WTC11 (cell line): ENCODE measurements around the gene ABCD2.

Source experiments
- ESRRA ChIP-seq: sonication (generic); formaldehyde crosslinking; IDR thresholded peaks from 2 replicates; pipeline ENCODE4 v1.8.1; 2022; ENCODE audit warnings: mild to moderate bottlenecking, missing genetic modification reagents, borderline replicate concordance
- NFYB ChIP-seq: sonication (generic); formaldehyde crosslinking; conservative IDR thresholded peaks from 2 replicates; pipeline ENCODE4 v1.8.0; 2022; ENCODE audit warnings: low read depth, missing genetic modification reagents
- NR2C2 ChIP-seq: sonication (generic); formaldehyde crosslinking; IDR thresholded peaks from 2 replicates; pipeline ENCODE4 v1.8.0; 2022; ENCODE audit warnings: mild to moderate bottlenecking, missing genetic modification reagents
- ZNF138 ChIP-seq: sonication (generic); formaldehyde crosslinking; conservative IDR thresholded peaks from 2 replicates; pipeline ENCODE4 v1.8.1; 2022; ENCODE audit warnings: mild to moderate bottlenecking, moderate library complexity, missing genetic modification reagents
- TF ChIP-seq, protein P1 (sequence below): fragments of 200-600 bp; IDR thresholded peaks from 2 replicates; pipeline ENCODE4 v1.8.0; 2022; ENCODE audit warnings: antibody characterized with exemption
- TF ChIP-seq, protein P2 (sequence below): sonication (generic); formaldehyde crosslinking; IDR thresholded peaks from 2 replicates; pipeline ENCODE4 v1.8.1; 2022; ENCODE audit warnings: low read depth, mild to moderate bottlenecking, moderate library complexity, missing genetic modification reagents, borderline replicate concordance
- TF ChIP-seq, protein P3 (sequence below): sonication (generic); formaldehyde crosslinking; IDR thresholded peaks from 2 replicates; pipeline ENCODE4 v1.8.0; 2022; ENCODE audit warnings: missing genetic modification reagents
- TF ChIP-seq, protein P4 (sequence below): sonication (generic); formaldehyde crosslinking; IDR thresholded peaks from 2 replicates; pipeline ENCODE4 v1.8.0; 2022; ENCODE audit warnings: mild to moderate bottlenecking, missing genetic modification reagents

DNA sequence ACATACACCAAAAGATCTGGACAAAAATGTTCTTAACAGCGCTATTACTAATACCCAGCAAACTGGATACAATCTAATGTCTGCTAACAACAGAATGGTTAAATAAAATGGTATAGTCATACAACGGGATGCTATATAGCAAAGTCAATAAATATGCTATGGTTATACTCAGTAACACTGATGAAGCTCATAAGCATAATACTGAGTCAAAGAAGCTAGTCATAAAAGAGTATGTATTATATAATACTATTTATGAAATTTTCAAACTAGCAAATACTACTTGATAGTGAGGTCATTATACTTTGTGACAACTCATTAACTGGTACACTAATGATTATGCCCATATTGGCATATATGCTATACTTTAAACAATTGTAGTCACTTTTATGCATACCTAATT, 7.4 kb downstream of the ABCD2 start:
- TF ChIP-seq, protein P1, sequence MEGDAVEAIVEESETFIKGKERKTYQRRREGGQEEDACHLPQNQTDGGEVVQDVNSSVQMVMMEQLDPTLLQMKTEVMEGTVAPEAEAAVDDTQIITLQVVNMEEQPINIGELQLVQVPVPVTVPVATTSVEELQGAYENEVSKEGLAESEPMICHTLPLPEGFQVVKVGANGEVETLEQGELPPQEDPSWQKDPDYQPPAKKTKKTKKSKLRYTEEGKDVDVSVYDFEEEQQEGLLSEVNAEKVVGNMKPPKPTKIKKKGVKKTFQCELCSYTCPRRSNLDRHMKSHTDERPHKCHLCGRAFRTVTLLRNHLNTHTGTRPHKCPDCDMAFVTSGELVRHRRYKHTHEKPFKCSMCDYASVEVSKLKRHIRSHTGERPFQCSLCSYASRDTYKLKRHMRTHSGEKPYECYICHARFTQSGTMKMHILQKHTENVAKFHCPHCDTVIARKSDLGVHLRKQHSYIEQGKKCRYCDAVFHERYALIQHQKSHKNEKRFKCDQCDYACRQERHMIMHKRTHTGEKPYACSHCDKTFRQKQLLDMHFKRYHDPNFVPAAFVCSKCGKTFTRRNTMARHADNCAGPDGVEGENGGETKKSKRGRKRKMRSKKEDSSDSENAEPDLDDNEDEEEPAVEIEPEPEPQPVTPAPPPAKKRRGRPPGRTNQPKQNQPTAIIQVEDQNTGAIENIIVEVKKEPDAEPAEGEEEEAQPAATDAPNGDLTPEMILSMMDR: no peak
- TF ChIP-seq, protein P2, sequence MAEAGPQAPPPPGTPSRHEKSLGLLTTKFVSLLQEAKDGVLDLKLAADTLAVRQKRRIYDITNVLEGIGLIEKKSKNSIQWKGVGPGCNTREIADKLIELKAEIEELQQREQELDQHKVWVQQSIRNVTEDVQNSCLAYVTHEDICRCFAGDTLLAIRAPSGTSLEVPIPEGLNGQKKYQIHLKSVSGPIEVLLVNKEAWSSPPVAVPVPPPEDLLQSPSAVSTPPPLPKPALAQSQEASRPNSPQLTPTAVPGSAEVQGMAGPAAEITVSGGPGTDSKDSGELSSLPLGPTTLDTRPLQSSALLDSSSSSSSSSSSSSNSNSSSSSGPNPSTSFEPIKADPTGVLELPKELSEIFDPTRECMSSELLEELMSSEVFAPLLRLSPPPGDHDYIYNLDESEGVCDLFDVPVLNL (CRISPR knock-in tag): no peak
- no peak for TF ChIP-seq NFYB (CRISPR knock-in tag)
- TF ChIP-seq, protein P3, sequence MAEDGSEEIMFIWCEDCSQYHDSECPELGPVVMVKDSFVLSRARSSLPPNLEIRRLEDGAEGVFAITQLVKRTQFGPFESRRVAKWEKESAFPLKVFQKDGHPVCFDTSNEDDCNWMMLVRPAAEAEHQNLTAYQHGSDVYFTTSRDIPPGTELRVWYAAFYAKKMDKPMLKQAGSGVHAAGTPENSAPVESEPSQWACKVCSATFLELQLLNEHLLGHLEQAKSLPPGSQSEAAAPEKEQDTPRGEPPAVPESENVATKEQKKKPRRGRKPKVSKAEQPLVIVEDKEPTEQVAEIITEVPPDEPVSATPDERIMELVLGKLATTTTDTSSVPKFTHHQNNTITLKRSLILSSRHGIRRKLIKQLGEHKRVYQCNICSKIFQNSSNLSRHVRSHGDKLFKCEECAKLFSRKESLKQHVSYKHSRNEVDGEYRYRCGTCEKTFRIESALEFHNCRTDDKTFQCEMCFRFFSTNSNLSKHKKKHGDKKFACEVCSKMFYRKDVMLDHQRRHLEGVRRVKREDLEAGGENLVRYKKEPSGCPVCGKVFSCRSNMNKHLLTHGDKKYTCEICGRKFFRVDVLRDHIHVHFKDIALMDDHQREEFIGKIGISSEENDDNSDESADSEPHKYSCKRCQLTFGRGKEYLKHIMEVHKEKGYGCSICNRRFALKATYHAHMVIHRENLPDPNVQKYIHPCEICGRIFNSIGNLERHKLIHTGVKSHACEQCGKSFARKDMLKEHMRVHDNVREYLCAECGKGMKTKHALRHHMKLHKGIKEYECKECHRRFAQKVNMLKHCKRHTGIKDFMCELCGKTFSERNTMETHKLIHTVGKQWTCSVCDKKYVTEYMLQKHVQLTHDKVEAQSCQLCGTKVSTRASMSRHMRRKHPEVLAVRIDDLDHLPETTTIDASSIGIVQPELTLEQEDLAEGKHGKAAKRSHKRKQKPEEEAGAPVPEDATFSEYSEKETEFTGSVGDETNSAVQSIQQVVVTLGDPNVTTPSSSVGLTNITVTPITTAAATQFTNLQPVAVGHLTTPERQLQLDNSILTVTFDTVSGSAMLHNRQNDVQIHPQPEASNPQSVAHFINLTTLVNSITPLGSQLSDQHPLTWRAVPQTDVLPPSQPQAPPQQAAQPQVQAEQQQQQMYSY (CRISPR knock-in tag): no peak
- no peak for TF ChIP-seq NR2C2 (CRISPR knock-in tag)
- TF ChIP-seq ZNF138 (CRISPR knock-in tag): no peak
- no peak for TF ChIP-seq ESRRA (CRISPR knock-in tag)
- TF ChIP-seq, protein P4, sequence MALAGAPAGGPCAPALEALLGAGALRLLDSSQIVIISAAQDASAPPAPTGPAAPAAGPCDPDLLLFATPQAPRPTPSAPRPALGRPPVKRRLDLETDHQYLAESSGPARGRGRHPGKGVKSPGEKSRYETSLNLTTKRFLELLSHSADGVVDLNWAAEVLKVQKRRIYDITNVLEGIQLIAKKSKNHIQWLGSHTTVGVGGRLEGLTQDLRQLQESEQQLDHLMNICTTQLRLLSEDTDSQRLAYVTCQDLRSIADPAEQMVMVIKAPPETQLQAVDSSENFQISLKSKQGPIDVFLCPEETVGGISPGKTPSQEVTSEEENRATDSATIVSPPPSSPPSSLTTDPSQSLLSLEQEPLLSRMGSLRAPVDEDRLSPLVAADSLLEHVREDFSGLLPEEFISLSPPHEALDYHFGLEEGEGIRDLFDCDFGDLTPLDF: no peak
